ENCODE measurements around the gene MTF2.
"Not testable (repeated sequence)": the region's sequence is repeated elsewhere in the genome, so short reads cannot be mapped to it uniquely, and the experiment has no call there.

MTF2 gene

DNA sequence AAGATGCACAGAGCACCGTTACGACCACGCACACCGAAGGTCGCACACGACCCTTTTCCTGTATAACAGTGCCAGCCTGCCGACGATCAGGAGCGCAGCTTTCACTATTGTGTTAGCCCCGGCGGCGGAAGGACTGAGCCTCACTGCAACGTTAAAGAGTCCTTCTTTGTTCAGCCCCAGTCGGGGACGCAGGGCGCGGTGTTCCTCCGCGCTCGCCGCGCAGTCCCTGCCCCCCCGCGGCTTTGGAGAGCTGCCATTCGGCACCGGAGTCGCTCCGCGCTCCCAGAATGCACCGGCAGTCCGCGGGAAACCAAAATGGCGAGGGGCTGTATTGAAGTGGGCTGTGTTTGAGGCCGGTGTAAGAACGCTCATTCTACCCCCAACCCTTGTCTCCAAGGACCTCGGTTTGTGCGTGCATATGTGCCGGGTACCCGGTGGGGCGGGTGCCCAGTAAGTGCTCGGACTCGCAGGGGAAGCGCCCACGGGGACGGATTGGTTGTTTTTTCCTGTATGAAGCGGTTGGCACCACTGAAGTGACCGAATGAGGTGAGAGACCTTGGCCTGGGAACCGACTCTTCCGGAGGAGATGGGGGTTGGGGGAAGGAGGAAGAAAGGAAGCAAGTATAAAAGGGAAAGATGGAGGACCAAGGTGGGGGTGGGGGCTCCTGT lies at the start of gene MTF2:
MTF2 (plus strand) TSS at position 298 of the 669 bp plus-strand sequence; CDS start at position 542, 244 bp downstream.
- DNase-seq (ENCODE audit: low read depth), result peak; percentile 80

DNA sequence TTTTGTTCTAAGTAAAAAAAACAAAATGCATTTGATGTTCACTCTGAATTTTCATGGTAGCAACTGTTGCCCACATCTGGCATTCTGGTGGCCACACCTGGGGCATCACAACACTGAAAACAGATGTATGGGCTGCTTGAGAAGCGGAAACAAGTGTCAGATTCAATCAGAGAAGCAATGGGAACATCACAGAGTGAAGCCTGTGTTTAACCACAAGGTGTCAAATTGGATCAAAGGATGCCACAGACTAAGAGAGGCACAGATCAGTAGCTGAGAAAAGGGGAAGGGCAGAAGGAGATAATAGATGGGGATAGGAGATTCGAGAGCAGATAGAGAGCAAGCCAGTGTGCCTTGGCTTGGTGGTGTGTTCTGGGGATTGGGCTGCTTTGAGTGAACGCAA lies 49.8 kb upstream of the MTF2 start:
- DNase-seq (ENCODE audit: low read depth), result no peak

DNA sequence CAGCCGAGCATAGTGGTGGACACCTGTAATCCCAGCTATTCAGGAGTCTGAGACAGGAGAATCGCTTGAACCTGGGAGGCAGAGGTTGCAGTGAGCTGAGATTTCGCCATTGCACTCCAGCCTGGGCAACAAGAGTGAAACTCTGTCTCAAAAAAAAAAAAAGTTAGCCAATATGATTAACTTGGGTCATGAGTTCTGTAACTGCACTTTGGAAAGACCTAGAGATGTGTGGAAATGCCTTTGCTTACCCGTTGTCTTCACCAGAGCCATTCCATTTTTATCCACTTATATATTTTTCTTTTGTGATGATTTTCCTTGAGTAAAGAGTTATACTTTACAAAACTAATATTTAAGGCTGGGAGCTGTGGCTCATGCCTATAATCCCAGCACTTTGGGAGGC lies 48.9 kb upstream of the MTF2 start:
- not testable (repeated sequence) for DNase-seq (ENCODE audit: low read depth)

DNA sequence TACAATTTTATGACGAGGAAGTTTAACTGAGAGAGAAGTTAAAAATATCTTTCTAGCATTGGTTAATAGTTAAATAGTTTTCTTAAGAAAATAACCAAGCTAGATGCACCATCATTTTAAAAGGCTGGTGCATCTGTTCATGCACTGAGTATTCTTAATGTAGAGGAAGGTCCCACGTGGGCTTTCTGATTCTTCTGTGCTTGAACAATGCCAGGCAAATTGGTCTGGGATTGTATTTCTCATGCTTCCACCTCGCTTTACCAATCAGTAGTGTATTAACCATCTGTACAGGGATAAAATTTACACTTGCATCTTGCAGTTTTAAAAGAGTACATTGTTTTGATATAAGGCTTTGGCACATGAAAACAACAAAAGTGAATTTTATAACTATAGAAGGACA lies 47.4 kb upstream of the MTF2 start:
- DNase-seq (ENCODE audit: low read depth), result no peak

DNA sequence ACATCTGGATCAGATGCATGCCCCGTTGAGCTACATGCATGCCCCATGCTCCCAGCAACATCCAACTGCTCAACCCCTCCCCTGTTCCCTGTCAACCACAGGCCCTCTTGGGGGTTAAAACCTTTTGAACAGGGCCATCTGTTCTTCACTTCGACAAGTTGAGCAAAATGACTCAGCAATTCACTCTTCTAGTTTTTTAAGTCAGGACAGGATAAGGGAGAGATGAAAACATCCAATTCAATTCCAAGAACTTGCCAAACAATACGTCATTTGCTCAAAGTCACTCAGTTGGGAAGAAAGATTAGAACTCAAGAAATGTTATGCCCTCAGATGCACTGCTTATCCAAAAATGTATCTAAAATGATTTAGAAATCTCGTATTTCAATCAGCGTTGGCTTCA lies 46.1 kb upstream of the MTF2 start:
- no peak for DNase-seq (ENCODE audit: low read depth)

DNA sequence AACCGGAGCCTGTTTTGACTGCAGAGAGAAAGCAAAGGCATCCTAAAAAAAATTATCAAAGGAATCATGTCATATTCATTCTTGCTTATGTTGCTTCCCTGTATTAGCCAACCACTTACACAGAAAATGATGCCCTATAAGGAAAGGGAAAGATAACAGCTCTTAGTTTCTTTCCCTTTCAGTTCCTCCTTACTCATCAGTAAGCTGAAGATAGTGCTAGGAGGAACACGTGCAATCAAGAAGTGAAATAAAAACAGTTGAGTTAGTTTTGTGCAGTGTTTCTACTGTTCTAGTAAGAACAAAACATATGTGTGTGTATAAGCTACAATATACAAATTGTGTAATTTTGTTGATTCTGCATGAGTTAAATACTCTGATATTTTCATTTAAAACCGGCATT lies 45.3 kb upstream of the MTF2 start:
- no peak for DNase-seq (ENCODE audit: low read depth)

DNA sequence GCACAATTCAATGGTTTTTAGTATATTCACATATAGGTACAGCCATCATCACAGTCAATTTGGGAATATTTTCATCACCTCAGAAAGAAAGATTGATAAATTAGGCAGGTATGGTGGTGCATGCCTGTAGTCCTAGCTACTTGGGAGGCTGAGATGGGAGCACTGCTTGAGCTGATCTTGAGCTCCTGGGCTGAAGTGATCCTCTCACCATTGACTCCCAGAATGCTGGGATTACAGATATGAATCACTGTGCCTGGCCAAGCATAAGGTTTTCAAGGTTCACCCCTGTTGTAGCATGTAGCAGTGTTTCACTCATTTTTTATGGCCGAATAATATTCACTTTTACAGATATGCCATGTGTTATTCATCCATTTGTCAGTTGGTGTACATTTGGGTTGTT lies 44.7 kb upstream of the MTF2 start:
- DNase-seq (ENCODE audit: low read depth), result no peak

DNA sequence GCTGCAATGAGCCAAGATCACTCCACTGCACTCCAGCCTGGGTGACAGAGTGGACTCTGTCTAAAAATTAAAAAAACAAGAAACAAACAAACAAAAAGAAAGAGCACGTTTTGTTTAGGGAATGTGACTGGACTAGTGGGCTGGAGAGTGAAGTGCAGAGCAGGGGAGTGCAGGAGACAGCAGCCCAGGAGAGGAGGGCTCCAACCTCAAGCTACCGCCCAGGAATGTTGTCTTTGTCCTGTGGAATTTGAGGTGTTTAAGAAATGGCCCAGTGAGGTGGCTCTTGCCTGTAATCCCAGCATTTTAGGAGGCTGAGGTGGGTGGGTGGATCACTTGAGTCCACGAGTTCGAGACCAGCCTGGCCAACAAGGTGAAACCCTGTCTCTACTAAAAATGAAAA lies 42.4 kb upstream of the MTF2 start:
- DNase-seq (ENCODE audit: low read depth), result no peak

DNA sequence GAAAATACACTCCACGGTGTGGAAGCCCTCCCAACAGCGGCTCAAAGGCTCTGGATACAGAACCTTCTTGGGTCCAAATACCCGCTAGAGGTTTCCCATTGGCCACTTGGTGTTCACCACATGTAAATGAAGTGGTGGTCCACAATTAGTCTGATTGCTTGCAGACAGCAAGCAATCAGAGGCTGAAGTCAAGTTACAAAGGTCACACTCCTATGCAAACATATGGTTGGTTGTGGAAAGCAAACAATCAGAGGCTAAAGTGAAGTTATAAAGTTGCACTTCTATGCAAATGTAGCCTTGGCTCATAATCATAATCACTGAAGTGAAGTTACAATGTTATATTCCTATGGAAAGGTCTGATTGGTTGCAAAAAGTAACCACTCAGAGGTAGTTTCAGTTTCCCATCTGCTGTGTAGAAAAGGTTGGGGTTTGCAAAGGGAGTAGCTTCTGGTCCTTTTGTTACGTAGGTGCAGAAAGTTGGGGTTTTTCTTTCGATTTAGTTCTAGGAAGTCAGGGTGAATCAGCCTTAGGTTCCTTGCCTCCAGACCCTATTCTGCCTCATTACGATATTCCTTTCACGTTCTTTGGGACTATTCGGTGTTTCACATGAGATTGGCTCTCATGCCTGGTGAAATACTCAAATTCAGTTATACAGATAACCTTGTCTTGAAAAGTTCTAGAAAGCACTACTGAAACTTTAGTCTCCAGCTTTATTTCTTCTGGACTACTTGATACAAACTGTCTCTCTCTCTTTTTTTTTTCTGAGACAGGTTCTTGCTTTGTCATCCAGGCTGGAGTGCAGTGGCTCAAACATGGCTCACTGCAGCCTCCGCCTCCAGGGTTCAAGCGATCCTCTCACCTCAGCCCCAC lies 36.7 kb upstream of the MTF2 start:
- no peak for DNase-seq (ENCODE audit: low read depth)

DNA sequence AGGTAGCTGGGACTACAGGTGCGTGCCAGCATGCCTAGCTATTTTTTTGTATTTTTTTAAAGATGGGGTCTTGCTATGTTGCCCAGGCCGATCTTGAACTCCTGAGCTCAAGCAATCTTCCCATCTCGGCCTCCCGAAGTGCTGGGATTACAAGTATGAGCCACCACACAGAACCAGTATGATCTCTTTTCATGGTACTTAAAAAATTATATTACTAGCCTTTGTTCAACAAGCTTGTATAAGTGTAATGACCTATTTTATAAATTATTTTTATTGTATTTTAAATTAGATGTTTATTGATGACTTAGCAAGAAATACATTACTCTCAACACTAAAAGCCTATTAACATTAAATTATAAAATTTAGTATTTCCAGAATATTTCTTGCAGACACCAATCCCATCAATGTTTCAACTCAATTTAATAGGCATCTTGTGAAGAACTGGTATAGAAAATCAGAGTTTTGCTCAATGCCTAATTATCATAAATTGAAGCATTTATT lies 36.0 kb upstream of the MTF2 start:
- DNase-seq (ENCODE audit: low read depth), result no peak

DNA sequence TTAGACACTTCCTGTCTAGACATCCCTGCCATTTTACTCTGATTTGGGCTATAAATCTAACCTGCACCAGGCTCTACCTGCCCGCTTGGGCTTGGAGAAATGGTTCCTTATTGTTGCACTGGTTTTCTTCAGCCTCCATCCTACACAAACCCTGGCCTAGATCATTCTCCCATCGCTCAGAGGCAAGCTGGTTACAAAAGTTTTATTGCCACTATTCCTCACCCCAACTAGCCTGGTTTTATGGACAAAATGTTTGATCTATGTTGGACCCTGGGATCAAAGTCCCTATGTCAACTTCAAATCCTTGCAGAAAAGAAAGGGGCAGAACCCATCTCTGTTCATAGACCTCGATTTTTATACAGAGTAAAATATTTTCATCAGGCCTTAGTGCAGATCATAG lies 31.5 kb upstream of the MTF2 start:
- no peak for DNase-seq (ENCODE audit: low read depth)

DNA sequence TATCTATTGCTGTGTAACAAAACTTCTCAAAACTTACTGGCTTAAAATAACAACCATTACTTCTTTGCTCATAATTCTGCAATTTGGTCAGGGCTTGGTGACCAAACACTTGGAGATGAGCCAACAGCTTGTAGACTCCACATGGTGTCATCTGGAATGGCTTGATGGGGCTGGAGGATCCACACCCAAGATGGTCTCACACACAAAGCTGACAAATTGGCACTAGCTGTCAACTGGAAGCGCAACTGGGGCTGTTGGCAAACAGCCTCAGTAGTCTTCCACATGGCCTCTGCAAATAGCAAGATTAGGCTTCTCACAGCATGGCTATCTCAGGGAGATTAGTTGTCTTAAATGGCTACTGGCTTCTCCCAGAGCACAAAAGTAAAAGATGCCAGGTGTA lies 27.1 kb upstream of the MTF2 start:
- no peak for DNase-seq (ENCODE audit: low read depth)

DNA sequence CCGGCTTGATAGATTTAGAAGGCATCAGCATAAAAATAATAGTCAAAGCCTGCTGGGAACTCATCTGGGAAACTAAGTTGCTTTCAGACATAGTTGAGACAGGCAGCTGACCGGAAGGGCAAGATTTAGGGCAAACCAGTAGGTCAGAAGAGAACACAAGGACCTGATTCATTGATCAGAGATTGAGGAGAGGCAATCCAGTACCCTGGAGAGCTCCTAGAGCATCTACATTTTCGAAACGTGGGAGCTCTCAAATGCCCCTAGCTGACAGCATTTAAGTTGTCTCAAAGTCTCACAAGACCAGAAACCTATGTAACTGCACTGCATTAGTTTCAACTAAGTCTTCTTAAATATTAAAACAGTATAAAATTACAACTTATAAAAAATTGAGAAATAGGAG lies 22.9 kb upstream of the MTF2 start:
- no peak for DNase-seq (ENCODE audit: low read depth)

DNA sequence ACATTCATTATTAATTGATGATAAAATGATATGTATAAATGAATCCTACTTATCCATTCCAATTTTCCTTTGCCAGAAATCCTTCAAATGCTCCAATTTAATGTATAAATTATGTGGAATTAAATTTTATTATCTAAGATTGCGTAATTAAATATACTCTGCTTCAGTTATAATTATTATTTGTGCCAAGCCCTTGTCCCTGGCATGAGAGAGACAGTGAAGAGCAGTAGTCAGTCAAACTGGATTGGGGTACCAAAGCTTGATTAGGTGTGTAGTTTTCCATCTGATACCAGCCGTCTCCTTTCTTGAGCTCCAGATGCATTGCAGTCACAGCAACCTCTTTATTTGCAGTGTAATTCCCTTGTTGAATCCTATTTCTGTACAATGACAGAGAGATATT lies 22.4 kb upstream of the MTF2 start:
- DNase-seq (ENCODE audit: low read depth), result no peak

DNA sequence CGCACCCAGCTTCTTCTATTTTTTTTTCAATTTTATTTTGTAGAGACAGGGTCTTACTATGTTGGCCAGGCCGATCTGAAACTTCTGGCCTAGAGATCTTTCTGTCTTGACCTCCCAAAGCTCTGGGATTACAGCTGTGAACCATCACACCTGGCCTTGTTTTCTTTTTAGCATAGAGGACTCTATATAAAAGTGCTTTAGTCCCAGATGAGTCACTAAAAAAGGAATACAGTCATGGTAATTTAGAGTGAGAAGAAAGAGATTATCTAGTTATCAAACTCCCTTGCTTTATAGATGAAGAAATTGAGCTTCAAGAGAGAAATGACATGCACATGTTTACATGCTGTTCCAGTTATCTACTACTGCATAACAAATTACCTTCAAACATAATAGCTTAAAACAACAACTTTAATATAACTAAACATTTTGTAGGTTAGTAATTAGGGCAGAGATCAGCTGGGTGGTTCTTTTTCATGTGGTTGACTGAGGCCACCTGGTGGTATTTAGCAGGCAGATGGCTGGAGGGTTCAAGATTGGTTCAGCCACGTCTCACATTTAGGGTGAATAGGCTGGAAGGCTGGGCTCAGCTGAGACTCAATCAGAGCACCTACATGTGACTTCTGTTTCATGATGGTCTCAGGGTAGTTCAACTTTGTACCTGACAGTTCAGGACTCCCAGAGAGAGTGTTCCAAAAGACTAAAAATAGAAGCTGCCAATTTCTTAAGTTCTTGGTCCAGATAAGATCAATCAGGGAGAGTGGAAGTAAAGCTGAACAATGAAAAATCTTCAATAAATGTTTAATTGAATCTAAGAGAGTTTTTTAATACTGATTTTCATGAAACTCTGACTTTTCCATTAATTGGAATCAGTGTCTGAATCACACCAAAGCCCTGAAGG lies 16.9 kb upstream of the MTF2 start:
- DNase-seq (ENCODE audit: low read depth), result no peak

DNA sequence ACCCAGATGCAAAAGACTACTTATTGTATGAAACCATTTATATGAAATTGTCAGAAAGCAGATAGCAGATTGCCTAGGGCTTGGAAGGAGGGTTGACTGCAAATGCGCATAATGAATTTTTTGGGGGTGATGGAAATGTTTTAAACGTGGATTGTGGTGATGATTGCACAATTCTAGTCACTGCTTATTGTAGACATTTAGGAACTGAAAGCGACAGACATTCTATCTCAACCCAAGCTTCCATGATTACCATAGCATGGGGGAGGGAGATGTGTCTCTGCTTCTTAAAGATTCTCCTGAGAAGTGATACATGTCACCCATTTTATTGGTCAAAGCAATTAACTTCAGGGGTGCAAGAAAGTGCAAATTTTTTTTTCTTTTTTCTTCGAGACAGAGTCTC lies 2.8 kb upstream of the MTF2 start:
- no peak for DNase-seq (ENCODE audit: low read depth)

DNA sequence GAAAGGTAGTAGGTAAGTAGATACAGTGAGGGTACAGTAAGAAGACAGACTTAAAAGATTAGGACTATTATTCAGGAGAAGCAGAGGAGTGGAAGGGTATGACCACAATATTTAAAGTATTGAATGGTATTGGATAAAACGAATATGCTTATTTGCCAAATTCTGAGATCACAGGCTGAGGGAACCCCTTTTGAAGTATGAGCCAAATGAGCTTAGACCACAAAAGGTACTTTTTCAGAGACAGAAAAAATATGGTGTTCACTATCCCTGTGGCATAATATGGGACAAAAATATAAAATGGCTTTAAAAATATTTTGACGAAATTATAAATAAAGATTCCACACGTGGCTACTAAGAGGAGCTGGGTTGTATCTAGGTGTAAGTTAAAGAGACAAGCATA lies 880 bp upstream of the MTF2 start:
- no peak for DNase-seq (ENCODE audit: low read depth)

DNA sequence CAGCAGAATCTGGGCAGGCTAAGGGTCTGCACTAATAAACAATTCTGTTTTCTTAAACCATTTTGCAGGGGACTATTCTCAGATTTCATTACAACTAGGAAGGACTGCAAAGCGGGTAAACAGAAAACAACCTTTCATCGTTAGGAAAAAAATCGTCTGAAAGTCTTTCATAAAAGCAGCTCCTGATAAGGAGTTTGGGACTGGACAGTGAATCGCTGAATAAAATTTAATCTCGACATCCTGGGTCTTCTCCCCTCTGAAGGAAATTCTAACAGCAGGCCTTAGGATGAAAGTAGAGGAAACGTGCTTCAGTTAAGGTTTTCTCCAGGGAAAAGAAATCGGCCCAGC lies 471 bp upstream of the MTF2 start:
- DNase-seq (ENCODE audit: low read depth), result no peak

DNA sequence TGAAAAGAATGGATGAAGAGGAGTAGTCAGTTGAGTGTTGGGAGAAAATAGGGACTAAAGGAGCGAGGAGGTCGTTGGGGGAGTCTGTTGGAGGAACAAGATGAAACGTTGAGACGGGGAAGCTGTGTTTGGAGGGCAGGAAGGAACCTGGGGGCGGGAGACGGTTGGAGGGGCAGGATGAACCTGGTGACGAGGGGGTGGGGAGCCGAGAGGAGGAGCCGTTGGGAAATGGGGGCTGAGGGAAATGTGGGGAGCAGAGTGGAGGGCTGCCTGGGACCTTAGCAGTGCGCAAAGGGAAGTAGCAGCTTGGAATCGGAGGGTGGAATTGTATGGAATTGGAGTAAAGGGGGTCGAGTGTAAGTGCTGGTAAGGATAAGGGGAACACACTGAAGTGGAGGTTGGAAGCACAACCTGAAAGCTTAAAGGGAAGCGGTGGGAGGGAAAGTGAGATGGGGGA lies 630 bp downstream of the MTF2 start:
- DNase-seq (ENCODE audit: low read depth), result no peak

DNA sequence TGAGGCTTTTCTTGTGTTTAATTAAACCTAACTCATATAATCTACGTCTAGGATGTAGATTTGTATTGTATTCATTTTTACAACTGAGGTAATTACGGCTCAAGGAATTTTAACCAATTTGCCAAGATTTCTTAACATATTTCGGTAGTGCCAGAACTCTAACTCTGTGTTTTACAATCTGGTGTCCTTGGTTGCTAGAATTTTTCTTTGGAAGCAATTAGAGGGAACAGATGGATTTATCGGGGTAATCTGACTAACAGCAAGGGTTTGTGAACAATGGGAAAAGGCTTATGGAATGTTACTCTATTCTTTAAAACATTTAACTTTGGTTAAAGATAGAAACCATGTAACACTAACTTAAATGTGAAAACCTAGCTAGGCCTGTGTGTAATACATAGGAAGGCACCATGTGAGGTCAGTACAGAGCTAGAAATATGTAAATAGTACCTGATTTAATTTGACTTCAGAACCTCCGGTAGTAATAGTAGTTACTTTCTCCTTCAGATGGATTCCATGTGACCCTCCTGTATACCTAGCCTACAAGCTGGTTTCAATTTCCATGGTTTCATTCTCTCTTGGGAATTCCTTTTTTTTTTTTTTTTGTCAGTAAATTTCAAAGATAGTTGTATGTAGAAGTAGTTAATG lies 1.2 kb downstream of the MTF2 start:
- DNase-seq (ENCODE audit: low read depth), result peak; percentile 46

DNA sequence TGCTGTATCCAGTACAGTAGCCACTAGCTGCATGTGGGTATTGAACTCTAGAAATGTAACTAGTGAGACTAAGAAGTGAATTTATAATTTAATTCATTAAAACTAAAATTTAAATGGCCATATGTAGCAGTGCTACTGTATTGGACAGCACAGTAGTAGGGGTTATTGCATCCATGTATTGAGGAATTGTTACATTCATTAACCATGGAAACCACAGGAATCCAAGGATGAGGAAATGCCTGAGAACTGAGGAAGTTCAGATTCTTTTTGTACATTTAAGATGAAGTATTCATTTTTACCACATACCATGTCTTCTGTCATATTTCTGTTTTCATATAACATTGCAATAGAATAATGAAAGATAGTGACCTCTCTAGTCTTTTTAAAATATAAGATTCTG lies 2.6 kb downstream of the MTF2 start:
- peak; percentile 84 for DNase-seq (ENCODE audit: low read depth)

DNA sequence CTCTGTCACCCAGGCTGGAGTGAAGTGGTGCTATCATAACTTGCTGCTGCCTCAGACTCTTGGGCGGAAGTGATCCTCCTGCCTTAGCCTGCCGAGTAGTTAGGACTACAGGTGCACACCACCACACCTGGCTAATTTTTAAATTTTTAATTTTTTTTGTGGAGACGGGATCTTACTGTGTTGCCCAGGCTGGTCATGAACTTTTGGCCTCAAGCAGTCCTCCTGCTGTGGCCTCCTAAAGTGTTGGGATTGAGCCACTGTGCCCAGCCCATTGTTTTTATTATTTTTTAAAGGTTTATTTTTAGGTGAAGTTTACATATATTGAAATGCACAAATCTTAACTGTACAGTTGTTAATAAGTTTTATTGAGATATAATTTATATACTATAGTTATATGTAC lies 3.2 kb downstream of the MTF2 start:
- DNase-seq (ENCODE audit: low read depth), result no peak
